Skin epidermis (tissue), 12 donors: Measurements from ENCODE around the gene ROCK1.
"Not testable (repeated sequence)": the region's sequence is repeated elsewhere in the genome, so short reads cannot be mapped to it uniquely, and the experiment has no call there.

Experiments used
- H3K27ac ChIP-seq, 21 experiments: fragments of 200-600 bp; sonication (generic) in 11 of 21; one replicate each; pipeline ENCODE4 v1.5.0; 2020; ENCODE audit warnings: mild to moderate bottlenecking in 3 of 21, inconsistent platforms in 2 of 21, moderate library complexity in 2 of 21
- H3K4me3 ChIP-seq, 7 experiments: fragments of 200-600 bp; sonication (generic) in 2 of 7; one replicate each; pipeline ENCODE4 v1.5.0; 2020; ENCODE audit warnings: inconsistent platforms in 2 of 7, mild to moderate bottlenecking in 2 of 7, moderate library complexity in 1 of 7

ROCK1 gene

DNA sequence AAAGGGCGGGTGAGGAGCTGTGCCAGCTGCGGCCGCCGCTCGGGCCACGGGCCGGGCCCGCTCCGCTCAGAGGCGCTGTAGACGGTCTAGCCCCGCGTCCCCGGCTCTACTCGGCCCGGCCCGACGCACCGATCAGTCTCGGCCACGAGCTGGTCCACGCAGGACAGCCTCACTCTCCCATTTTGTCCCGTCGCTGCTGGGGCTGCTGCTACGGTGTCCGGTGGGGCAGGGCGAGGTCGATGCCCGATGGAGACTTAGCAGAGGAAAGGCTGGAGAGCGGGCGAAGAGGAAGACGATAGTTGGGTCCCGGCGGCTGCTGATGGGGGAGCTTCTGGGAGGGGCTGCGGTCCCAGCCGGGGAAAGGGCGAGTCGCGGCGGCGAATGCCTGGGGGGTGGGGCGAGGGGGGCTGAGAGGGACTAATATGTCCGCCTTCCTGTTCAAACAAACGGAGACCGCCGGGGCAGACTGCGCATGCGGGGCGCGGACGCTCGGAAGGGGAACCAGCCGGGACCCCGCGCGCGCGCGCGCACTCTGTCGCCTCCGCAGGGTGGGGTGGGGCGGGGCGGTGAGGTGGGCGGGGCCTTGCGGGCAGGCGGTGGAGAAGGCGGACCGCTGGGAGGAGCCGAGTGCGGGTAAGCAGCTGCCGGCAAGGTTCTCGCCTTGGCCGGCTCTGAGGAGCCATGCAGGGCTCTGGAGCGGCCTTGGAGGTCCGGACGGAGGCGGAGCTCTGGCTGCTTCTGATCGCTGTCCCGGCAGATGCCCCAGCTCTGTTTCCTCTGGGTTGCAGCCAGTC, at the start of gene ROCK1:
ROCK1 (minus strand) TSS at position 468 of the 794 bp plus-strand sequence. CDS start 903 bp downstream, outside the sequence.
- Histone ChIP-seq H3K4me3 (peak within 1 kb of the TSS; percentile 63 to 98 (median 92)), H3K27ac (peak within 1 kb of the TSS; percentile 79 to 99 (median 97))

DNA sequence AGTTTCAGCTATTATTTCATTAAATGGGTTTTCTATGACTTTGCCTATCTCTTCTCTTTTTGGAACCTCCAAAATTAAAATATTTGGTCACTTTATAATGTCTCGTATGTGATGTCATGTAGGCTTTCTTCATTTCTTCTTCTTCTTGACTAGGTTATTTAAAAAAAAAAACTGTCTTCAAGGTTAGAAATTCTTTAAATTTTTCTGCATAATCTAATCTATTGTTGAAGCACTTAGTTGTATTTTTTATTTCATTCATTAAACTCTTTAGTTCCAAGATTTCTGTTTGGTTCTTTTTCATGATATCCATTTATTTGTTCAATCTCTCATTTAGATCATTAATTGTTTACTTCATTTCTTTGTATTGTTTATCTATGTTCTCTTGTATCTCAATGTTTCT, 43.8 kb upstream of the ROCK1 start:
- H3K27ac ChIP-seq, result no peak overlapping the region
- H3K4me3 ChIP-seq, result no peak overlapping the region

DNA sequence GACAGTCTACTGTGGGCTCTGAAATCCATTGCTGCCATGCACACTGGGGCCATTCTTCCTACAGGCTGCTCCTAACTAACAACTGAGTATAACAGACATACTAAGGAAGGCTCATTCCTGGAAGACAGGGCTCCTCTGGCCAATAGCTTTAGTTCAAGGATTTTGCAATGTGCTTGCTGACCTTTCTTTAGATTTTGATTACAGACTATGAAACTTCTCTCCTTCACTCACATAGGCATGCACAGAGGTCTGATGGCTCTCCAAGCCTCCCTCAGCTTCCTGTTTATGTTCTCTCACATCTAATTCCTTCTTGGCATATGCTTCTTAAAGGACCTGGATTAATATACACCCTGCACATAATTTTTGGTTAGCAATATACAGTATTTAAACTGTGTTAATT, 34.4 kb upstream of the ROCK1 start:
- Histone ChIP-seq H3K27ac (no peak overlapping the region), H3K4me3 (no peak overlapping the region)

DNA sequence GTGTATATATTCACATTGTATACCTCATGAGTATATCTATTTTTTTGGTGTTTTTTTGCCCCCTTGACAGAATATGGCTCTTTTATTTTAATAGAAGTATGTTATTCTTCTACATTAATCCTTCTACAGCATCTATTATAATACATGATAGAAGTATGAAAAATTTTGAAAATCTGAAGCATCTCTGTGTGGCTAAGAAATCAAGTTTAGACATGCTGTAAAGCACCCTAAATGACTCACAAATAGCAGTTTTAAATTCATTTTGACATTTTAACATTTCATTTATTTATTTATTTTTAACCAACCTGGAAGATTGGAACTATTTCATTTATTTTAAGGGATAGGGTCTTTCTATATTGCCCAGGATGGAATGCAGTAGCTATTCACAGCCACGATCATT, 33.8 kb upstream of the ROCK1 start:
- H3K27ac ChIP-seq, result no peak overlapping the region

DNA sequence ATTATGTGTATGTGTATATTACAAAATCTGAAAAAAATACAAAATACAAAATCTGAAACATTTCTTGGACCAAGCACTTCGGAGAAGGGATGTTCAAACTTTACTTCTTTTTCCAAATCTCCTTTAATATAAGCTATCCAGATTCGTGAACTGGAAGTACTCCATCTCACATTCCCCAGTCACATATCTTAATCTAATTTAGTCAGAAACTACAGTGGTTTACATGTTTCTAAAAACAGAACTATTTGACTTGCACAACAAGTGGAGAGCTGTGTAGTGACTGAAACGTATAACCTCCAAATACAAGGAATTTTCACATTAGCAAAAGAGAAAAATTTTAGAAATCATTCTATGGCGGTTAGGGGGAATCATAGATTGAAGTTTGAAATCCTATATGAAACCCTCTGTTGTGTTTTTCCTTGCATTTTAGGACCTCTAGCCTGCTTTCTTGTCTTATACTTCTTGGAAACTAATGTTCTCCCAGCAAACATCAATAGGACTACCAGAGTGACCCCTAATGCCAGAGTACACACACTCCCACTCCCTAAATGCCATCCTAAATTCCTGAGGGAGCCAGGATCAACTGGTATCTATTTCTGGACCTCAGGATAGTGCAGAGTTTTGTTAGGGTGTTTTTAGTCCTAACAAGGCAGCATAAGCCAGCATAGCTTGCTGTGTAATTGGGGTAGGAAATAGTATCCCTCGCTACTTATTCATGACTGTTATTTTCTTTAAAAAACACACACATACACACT, 30.2 kb upstream of the ROCK1 start:
- H3K4me3 ChIP-seq, result no peak overlapping the region
- H3K27ac ChIP-seq, result no peak overlapping the region

More for the DNA sequence above, 33.8 kb upstream of the ROCK1 start:
- H3K4me3 ChIP-seq, result no peak overlapping the region

DNA sequence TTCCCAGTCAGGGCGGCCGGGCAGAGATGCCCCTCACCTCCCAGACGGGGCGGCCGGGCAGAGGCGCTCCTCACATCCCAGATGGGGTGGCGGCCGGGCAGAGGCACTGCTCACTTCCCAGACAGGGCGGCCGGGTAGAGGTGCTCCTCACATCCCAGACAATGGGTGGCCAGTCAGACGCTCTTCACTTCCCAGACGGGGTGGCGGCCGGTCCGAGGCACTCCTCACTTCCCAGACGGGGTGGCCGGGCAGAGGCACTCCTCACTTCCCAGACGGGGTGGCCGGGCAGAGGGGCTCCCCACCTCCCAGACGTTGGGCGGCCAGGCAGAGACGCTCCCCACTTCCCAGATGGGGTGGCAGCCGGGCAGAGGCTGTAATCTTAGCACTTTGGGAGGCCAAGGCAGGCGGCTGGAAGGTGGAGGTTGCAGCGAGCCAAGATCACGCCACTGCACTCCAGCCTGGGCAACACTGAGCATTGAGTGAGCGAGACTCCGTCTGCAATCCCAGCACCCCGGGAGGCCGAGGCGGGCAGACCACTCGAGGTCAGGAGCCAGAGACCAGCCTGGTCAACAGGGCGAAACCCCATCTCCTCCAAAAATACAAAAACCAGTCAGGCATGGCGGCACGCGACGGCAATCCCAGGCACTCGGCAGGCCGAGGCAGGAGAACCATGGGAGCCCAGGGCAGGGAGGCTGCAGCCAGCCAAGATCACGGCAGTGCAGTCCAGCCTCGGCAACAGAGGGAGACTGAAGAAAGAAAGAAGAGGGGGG, 26.3 kb upstream of the ROCK1 start:
- not testable (repeated sequence) for H3K27ac ChIP-seq, H3K4me3 ChIP-seq

DNA sequence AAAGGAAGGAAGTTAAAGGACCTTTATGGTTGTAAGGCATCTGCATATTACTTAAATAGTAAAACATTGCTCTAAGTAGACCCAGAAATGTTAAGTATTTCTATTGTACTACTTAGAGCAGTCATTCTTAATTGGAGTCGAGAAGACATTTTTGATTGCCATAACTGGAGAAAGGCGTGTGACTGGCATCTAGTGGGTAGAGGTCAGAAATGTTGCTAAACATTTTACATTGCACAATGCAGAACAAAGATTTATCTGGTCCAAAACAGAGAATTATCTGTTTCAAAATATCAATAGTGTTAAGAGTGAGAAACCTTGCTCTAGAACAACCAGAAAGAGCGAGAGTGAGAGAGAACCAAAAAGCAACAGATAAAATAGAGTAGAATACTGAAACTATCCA, 23.3 kb upstream of the ROCK1 start:
- H3K4me3 ChIP-seq, result no peak overlapping the region

DNA sequence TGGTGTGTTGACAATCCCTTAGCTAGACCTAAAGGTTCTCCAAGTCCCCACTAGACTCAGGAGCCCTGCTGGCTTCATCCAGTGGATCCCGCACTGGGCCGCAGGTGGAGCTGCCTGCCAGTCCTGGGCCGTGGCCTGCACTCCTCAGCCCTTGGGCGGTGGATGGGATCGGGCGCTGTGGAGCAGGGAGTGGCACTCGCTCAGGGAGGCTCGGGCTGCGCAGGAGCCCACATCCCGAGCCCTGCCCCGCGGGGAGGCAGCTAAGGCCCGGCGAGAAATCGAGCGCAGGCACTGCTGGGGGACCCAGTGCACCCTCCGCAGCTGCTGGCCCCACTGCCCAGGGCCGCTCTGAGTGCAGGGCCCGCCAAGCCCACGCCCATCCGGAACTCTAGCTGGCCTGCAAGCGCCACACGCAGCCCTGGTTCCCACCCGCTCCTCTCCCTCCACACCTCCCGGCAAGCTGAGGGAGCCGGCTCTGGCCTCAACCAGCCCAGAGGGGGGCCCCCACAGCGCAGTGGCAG, 20.8 kb upstream of the ROCK1 start:
- Histone ChIP-seq H3K4me3 (no peak overlapping the region), H3K27ac (no peak overlapping the region)

More for the DNA sequence above, 23.3 kb upstream of the ROCK1 start:
- H3K27ac ChIP-seq, result no peak overlapping the region

DNA sequence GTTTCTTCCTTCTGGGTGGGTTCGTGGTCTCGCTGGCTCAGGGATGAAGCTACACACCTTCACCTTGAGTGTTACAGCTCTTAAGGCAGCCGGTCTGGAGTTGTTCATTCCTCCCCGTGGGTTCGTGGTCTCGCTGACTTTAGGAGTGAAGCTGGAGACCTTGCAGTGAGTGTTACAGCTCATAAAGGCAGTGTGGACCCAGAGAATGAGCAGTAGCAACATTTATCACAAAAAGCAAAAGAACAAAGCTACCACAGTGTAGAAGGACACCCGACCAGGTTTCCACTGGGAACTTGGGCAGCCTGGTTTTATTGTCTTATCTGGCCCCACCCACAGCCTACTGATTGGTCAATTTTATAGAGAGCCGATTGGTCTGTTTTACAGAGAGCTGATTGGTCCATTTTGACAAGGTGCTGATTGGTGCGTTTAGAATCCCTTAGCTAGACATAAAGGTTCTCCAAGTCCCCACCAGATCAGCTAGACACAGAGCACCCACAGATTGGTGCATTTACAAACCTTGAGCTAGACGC, 20.1 kb upstream of the ROCK1 start:
- Histone ChIP-seq H3K27ac (no peak overlapping the region), H3K4me3 (no peak overlapping the region)

DNA sequence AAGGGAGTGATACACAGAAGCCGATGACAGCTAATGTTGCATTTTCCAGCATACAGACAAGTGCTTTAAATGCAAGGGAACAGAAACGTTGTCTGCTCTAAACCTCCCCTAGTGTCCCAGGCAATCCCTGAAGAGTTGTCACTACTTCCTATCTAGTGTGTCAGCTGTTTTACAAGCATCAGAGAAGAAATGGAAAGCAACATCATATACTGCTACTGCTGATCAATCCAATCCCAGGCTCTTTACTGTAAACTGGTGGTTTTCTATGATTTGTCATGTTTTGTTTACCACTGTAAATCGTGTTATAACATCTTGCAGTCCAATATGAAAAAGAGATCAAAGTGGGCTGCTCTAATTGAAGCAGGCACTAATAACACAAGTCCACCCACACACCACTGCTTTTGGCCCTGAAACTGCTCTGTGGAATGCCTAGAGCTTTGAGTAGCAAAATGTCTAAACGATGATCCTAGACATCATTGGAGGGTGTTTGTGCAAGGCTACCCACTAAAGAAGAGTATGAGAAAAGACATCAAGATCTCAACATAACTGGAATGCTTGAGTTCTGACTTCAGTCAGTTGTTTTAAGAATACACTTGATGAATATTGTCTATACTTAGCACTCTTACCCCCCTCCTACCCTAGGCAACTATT, 18.1 kb upstream of the ROCK1 start:
- no peak overlapping the region for H3K4me3 ChIP-seq
- H3K27ac ChIP-seq, result no peak overlapping the region

DNA sequence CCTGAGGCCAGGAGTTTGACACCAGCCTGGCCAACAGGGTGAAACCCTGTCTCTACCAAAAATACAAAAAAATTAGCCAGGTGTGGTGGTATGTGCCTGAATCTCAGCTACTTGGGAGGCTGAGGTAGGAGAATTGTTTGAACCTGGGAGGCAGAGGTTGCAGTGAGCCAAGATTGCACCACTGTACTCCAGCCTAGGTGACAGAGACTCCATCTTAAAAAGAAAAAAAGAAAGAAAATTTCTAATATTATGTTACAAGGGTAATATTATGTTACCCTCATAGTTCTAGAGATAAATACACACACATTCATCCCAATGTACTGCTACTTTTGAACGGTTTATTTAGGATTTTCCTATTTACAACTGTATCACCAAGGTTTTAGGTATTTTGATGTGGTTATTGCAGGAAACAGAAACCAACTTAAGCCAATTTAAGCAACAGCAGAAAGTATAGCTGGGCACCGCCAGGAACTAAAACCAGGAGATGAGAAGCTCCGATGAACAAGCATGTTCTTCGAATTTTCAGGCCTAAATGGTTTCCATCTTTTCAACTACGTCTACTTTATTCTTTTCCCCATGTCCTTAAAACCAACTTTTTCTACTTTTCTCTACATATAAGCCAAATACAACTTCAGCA, 11.8 kb upstream of the ROCK1 start:
- Histone ChIP-seq H3K4me3 (no peak overlapping the region), H3K27ac (no peak overlapping the region)

DNA sequence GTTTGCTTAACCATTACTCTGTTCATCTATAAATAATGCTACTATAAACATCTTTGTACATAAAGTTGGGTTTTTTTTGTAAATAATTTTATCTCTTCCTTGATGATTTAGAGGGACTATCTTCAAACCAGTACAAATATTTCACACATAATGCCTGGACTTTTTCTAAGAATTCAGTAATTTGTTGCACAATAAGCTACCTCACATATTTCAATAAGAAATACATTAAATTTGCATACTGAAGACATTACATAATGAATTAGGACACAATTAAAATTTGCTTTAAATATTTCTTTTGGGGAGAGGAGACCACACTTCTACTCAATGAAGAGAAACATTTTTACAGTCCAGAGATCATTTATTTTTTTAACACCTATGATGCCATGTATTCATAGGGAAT, 7.2 kb upstream of the ROCK1 start:
- no peak overlapping the region for H3K4me3 ChIP-seq
- H3K27ac ChIP-seq, result peak overlapping the region in 4 of 21 experiments; percentile 32 to 80 (median 73)

DNA sequence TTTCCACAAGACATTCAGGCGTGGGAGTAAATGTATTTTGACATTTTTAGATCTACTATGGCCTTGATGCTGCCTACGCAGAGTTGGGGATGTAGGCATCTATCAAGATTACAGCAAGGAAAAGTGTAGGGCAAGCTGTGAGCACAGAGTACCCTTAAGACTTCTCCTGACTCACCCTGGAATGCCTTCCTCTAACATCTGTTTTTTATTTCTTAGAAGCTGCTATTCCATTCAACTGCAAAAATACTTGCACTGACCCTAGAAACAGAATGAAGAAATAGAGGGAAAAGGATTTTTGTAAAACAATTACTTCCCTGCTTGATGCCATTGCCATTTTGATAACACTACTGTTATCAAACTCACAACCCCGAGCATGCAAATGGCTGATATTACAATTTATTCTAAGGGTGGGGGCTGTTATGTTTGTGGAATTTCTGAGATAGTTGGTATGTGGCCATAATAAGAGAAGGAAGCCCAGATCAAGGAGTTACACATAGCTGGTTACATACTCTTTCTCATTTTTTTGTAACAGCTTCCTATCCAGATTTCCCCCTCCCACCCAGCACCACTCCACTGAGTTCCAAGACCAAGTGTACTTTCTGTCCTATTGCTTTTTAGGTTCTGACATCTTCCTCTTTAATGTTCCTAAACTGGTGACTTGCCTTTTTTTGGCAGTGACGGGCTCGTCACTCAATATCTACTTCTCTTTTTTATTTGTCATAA, 6.0 kb upstream of the ROCK1 start:
- Histone ChIP-seq H3K4me3 (no peak overlapping the region), H3K27ac (peak overlapping the region in 14 of 21 experiments; percentile 4 to 80 (median 35))

DNA sequence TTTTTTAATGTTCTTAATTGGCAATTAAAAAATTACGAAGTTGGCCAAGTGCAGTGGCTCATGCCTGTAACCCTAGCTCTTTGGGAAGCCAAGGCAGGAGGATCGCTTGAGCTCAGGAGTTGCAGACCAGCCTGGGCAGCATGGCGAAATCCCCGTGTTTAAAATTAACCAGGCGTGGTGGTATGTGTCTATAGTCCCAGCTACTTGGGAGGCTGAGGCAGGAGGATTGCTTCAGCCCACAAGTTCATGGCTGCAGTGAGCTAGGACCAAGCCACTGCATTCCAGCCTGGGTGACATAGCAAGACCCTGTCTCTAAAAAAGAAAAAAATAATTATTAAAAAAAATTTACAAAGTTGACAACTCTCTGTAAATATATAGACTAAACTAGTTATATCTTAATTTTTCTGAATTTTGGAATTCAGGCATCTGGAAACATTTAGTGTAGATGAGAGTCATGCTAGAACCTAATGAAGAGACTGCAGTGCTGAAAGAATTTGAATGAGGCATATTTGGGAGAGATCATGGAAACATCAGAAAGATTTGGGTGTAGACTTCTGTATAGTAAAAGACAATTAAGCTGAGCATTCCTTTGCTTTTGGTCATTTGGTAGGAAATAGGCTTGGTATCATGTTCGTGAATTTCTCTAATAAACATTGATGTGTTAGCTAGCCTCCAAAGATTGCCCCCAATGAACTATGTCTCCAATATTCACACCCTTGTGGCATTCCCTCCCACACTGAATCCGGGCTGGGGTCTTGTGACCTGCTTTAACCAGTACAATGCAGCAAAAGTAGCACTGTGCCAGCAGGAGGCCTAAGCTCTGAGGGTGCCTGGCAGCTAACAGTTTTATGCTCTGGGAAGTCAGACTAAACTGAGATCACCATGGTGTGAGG, 4.2 kb upstream of the ROCK1 start:
- Histone ChIP-seq H3K4me3 (no peak overlapping the region), H3K27ac (peak overlapping the region in 13 of 21 experiments; percentile 4 to 80 (median 37))

DNA sequence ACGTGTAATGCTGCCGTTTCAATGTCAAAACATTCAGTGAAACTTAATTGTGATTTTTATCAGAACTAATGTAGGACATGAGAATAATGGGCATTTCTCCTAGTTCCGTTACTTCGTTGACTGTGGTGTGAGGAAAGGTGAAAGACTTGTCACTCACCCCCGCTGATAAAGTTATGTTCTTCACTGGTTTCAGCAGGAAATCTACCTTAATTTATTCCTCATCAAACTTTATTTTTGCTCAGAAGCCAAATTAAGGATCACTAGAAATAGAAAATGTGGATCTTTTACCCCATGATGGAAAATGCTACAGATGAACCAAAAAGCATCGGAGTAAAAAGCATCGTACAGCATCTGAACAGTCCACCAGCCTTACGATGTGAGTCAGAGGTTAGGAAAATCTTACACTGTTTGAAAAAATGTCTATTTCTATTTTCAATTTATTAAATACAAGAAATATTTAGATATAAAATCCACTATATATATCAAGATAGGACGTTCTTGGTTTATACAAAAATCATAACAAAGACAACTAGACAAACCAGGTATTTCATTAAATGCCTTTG, 1.0 kb upstream of the ROCK1 start:
- H3K4me3 ChIP-seq, result peak overlapping the region; percentile 63 to 98 (median 92)
- peak overlapping the region in 20 of 21 experiments; percentile 69 to 99 (median 92) for H3K27ac ChIP-seq

DNA sequence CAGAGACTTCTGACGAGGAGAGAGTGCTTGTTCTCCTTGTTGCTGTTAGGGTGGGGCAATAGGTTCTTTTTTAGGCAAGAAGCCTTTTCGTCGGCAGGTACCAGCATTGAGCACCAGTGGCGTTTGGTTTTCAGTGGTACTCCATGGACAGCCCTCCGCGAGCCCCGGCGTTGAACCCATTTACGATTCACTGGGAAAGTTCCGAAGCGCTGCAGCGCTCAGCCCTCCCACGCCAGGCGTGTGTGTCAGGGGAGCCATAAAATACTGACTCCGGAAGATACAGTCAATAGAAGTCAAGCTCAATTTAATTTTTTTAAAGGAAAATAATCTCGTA, 494 bp upstream of the ROCK1 start:
- H3K4me3 ChIP-seq, result peak overlapping the region; percentile 63 to 98 (median 92)
- H3K27ac ChIP-seq, result peak overlapping the region in 20 of 21 experiments; percentile 69 to 99 (median 92)
